GM18907 (cell line): ENCODE measurements around the gene PTGDS.

Source experiments
- ATAC-seq: cut with Tn5 transposase; IDR thresholded peaks from one replicate; pipeline ENCODE4 v1.9.1; 2021; ENCODE audit warnings: mild to moderate bottlenecking, moderate library complexity; ENCODE audit not compliant: unreplicated experiment

Gene PTGDS

DNA sequence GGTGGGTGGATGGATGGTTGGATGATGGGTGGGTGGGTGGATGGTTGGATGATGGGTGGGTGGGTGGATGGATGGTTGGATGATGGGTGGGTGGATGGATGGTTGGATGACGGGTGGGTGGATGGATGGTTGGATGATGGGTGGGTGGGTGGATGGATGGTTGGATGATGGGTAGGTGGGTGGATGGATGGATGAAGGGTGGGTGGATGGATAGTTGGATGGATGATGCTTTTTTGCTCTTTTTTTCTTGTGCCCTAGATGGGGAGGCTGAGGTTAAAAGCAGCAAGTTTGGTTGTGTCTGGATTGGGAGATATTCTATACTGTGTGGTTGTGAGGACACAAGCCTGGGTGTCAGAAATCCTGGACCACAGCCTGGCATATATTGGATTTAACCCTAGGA, 19.8 kb upstream of the PTGDS start:
- no peak for ATAC-seq

DNA sequence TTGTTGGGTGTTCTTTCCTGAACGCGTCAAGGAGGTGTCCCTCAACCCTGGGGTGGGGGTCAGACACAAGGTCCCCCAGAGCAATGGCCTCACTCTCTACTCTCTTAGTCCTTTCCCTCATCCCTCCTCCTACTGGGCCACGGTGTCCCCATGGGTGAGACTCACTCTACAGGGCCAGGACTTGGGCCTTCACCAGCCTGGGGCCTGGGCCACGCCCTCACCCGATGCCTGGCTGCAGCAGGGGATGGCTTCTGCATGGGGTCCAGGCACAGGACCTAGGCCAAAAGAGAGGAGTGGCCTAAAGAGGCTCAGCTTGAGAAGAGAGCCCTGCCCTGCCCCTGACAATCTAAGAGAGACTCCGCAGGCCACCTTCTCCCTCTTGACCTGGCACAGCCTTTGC, 19.4 kb upstream of the PTGDS start:
- no peak for ATAC-seq

DNA sequence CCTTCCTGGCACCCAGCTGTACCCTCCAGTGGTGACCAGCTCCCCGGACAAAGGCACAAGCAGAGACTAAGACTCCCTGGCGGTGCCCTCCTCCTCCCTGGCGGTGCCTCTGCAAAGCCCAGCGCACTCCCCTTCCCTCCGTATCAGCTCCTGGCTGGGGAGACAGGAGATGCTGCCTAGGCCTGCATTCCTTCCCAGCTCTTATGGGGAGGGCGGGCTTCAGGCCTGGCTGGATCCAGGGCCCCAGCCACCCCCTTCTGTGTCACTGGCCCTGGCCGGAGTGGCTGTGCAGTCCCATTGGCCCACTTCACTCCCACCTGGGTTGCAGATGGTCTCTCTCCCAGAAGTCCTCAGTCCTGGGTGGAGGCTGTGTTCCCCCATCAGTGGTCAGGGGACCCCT, 18.8 kb upstream of the PTGDS start:
- no peak for ATAC-seq

- no peak for ATAC-seq
Measured at GRCh38 chr9:136958898-136959850, 18.1 kb upstream of the PTGDS start.

- no peak for ATAC-seq
Measured at GRCh38 chr9:136960212-136960937, 16.9 kb upstream of the PTGDS start.

GRCh38 chr9:136960938-136961275, 16.4 kb upstream of the PTGDS start:
- ATAC-seq: no peak

DNA sequence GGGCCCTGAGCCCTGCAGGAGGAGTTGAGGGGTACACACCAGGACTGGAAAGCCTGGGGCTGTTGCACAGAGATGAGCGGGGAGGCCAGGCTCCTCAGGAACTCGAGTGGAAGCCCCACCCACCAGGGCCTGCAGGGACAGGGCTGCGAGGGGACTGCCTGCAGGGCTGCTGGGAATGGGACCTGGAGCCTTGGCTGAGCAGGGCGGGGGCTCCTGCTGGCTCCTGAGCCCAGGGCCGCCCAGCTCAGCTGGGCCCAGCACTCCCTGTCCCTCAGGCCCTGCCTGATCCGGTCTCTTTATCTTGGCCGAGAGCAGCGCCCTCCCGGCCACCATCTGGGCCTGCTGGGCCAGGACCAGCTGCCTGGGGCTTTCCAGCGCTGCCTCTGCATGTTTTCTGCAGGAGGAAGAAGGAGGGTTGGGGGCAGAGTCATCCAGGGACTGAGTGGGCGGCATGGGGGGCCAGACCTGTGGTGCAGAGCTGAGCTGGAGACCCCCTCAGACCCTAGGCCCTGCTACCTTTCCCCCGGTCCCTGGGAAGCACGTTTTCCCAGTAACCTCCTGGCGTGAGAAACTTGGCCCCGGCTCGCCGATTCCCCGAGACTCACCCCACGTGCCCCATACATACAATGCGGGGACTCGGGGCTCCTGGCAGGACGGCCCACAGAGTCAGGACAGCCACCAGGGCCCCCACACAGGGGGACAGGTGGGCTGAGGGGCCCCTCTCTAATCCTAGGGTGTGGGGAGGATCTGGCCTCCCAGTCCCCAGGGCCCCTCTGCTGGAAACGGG, 15.8 kb upstream of the PTGDS start:
- ATAC-seq: no peak

DNA sequence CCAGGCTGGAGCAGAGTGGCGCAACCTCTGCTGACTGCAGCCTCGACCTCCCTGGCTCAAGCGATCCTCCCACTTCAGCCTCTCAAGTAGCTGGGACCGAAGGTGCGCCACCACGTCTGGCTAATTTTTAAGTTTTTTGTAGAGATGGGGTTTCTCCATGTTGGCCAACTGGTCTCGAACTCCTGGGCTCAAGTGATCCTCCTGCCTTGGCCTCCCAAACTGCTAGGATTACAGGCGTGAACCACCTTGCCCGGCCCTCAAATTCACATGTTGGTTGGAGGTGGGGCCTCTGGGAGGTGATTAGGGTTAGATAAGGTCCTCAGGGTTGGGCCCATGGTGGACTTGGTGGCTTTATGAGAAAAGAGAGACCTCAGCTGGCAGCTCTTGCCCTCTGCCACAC, 15.1 kb upstream of the PTGDS start:
- ATAC-seq: no peak

- no peak for ATAC-seq
Measured at GRCh38 chr9:136962701-136963248, 14.5 kb upstream of the PTGDS start.

GRCh38 chr9:136963341-136963740, 14.0 kb upstream of the PTGDS start:
- ATAC-seq: no peak

DNA sequence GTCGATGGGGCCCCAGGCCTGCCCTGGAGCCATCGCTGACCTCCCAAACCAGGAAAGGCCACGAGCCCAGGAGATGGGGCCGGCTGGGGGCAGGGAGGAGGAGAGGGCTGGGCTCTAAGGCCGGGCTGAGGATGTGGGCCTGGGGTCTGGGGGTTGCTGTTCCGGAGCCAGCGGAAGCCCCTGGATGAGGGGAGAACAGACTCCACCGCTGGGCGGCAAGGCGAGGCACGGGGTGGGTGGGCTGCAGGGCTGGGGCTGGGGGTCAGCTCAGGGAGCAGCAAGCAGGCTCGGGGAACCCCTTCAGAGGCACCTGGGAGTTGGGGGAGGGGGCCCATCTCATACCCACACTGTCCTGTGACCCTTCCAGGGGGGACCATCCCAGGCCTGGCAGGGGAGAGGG, 13.6 kb upstream of the PTGDS start:
- no peak for ATAC-seq

DNA sequence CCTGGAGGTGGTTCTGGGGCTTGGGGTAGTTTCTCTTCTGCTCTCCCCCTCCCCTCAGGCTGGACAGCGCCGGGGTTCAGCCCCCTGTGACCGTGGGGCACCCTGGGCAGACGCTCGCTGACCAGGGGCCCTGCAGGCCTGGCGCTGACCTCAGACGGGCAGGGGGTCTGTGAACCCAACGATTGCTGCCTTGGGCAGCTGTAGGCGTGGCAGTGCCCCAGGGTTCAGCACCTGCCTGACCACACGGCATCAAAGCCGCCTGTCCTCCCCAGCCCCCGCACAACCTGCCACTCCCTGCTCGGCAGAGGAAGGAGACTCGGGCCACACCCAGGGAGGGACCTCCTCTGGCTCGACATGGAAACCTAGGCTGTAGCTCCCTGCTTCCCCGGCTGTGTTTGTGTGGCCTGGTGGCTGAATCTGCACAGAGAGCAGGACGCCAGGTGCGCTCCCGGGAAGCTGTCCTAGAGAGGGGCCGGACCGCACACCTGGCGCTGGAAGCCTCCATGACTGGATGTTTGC, 13.1 kb upstream of the PTGDS start:
- ATAC-seq: no peak

- ATAC-seq: no peak
Measured at GRCh38 chr9:136964833-136965422, 12.4 kb upstream of the PTGDS start.

- no peak for ATAC-seq
Measured at GRCh38 chr9:136965771-136966484, 11.4 kb upstream of the PTGDS start.

- no peak for ATAC-seq
Measured at GRCh38 chr9:136968333-136969127, 8.8 kb upstream of the PTGDS start.

DNA sequence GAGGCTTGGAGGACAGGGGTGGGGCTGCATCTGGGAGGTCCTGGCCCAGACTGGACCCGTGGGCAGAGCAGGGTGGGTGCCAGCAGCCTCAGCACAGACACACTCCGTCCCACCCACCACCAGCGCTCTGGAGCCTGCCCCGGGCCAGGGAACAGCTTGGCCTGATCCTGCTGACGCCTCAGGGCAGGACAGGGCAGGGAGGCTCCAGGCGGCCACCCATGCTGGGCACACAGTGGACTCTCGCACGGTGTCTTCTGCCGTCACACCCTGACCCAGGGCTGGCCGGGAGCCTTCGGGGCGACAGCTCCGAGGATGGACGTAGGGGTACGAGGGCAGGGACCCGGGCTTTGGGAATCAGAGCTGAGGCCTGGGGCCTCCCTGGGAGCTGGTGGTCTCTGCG, 8.2 kb upstream of the PTGDS start:
- ATAC-seq: no peak

GRCh38 chr9:136969774-136970173, 7.5 kb upstream of the PTGDS start:
- no peak for ATAC-seq

DNA sequence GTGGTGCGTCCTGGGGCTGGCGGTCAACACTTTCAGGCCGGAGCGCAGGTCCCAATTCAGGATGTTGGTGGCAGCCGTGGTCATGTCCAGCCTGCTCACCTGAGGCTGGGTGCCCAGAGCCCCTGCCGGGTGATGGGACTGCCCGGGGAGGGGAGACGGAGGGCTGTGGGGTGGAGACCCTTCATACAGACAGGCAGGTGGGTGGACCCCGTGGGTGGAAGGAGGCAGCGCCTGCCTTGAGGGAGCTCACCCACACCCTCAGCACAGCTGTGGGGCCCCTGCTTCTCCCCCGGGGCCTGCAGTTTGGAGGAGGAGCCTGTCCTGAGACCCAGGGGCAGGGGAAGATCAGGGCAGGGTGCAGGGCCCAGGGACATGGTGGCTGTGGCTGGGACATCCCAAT, 6.9 kb upstream of the PTGDS start:
- no peak for ATAC-seq

- no peak for ATAC-seq
Measured at GRCh38 chr9:136971746-136972145, 5.6 kb upstream of the PTGDS start.
